Left renal pelvis (tissue), 4 donors: Measurements from ENCODE around the gene CCDC110. TPM values are rescaled to one million over a fixed set of nuclear protein-coding genes. Genes with fewer than 3 reads are reported as not detected.
"Not testable (repeated sequence)": the region's sequence is repeated elsewhere in the genome, so short reads cannot be mapped to it uniquely, and the experiment has no call there.

Experiments used
- DNase-seq, 4 donors: peaks; one replicate each; pipeline ENCODE4 v3.0.0-alpha.2; 2013; ENCODE audit warnings: low read depth in 4 of 4, low spot score in 3 of 4
- polyA plus RNA-seq, 4 donors: library from polyadenylated mRNA; unstranded; fragments of 120-200 nt; gene quantifications; one replicate each; pipeline ENCODE4 v1.2.1, GENCODE V29; 2013; ENCODE audit not compliant: insufficient read length in 4 of 4

Gene CCDC110
- 1 to 10 TPM; 1.5 to 3.3 (median 2.6) TPM for polyA plus RNA-seq

- peak; percentile 61 to 85 (median 82) for DNase-seq
These were observed at the start of gene CCDC110 for GRCh38 chr4:185471235-185472102. Gene CCDC110, minus strand, starts transcription at chr4:185471733. Its CDS starts 50 bp downstream, at chr4:185471683.

GRCh38 chr4:185520119-185520518 lies 48.6 kb upstream of the CCDC110 start:
- DNase-seq: no peak

DNA sequence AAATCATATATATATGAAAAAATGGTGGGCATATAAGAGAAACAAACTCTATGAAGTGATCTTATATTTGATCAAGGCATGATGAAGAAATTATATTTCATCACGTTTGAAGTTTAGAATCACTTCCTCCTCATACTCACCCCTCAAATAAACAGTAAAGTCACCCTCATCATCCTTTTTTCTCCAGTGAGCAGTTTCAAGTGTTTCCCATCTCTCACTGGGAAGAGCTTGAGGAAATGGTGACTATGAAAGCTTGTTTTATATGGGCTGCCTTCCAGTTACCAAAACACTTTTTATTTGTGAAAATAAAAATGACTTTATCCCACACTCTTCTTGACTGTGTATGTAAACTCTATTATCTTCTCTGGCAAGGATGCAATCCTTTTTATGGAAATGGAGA lies 47.0 kb upstream of the CCDC110 start:
- no peak for DNase-seq

DNA sequence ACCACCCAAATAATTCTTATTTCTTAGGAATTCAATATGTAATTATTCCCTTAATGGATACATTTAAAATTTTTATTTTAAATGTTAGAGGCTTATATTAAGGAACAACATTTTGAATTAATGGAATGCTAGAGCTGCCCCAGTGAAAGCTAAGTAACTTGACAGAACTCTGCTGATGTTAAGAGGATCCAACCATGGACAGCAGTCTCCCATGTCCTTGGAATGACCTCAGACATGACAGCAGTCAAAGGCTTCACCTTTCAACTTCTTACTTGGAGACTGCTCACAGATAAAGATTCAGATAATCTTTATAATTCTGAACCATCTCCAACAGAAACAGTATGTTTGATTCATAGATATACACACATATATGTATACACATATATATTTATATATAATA lies 46.5 kb upstream of the CCDC110 start:
- no peak for DNase-seq

DNA sequence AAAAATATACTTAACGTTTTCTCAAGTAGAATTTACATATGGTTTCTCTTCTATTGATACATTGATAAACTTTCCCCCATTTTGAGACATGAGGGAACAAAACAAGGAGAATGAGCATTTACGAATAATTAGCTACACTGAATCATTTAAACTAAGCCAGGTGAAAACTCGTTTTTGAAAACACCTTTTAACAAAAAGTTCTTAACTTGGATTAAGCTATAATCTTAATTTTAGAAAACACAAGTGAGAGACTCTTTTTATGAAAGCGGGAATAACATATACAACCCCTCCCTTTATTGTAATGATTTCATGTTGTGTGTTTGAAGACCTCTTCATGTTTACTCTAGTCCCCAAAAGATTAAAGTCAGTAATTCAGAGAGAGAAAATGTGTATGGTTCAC lies 43.7 kb upstream of the CCDC110 start:
- DNase-seq: no peak

DNA sequence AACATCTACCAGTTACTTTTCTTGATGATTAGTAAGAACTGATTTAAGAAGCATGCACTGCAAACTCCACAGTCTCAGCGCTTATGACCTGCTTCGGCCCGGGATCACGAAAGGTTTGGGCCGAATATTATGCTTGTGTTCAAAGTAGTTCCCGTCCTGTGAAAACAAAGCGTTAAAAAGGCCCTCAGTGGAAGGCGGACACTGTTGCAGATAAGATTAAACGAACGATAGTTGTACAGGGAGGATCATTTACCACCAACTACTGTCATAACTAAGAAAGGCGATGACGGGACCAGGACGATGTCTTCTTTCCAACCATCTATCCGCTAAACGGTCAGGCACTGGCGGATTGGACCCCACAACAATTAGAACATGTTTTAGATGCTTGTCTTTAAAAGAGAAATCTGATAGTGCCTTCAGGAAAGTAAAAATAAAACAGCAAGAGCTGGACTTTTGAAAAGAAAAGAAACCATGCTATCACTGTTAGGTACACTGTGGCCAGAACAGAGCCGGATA lies 42.7 kb upstream of the CCDC110 start:
- DNase-seq: no peak

GRCh38 chr4:185513489-185514181 lies 42.1 kb upstream of the CCDC110 start:
- no peak for DNase-seq

GRCh38 chr4:185512516-185512915 lies 41.0 kb upstream of the CCDC110 start:
- DNase-seq: no peak

DNA sequence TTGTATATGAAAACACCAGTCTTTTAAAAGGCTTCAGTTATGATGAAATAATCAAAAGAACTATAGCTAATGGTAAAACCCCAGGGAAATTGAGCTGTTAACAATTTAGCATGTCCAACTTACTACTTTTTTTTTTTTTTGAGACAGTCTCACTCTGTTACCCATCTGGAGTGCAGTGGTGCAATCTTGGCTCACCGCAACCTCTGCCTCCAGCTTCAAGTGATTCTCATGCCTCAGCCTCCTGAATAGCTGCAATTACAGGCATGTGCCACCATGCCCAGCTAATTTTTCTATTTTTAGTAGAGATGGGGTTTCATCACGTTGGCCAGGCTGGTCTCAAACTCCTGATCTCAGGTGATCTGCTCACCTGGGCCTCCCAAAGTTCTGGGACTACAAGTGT lies 39.7 kb upstream of the CCDC110 start:
- not testable (repeated sequence) for DNase-seq

GRCh38 chr4:185510806-185511205 lies 39.3 kb upstream of the CCDC110 start:
- no peak for DNase-seq

DNA sequence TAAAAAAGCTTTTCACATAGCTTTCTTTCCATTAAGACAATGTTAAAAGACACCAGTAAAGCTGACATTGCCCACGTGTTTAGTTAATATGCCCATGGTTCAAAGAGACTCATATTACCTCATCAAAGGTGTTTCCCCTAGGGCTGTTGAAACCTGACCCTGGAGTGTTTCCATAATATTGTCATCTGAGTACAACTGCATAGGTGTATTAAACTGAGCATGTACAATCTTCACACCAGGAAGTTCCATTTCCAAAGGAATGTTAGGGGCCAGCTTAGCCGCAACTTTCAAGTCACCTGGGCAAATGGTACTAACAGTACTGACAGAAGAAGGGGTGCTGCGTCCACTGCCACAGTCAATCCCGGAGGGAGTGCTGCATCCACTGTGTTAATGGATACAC lies 36.6 kb upstream of the CCDC110 start:
- DNase-seq: peak in 1 of 4 donors; percentile 50

DNA sequence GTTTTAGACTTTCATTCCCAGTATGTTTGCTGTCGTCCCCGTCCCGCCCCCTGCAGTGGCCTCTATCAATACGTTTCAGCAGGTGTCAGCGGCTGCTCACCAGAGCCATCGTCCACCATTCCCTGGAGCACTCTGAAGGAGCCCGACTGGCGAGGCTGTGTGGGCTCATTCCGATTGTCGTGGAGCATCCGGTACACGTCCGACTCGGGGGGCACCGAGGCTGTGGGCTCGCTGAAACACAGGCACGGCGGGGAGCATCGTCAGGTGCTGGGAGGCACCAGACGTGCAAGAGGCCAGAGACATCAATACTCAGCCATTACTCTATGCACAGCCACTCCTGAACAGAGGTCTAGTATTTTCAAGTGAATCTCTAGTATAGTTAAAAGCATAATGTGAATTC lies 34.9 kb upstream of the CCDC110 start:
- DNase-seq: no peak

DNA sequence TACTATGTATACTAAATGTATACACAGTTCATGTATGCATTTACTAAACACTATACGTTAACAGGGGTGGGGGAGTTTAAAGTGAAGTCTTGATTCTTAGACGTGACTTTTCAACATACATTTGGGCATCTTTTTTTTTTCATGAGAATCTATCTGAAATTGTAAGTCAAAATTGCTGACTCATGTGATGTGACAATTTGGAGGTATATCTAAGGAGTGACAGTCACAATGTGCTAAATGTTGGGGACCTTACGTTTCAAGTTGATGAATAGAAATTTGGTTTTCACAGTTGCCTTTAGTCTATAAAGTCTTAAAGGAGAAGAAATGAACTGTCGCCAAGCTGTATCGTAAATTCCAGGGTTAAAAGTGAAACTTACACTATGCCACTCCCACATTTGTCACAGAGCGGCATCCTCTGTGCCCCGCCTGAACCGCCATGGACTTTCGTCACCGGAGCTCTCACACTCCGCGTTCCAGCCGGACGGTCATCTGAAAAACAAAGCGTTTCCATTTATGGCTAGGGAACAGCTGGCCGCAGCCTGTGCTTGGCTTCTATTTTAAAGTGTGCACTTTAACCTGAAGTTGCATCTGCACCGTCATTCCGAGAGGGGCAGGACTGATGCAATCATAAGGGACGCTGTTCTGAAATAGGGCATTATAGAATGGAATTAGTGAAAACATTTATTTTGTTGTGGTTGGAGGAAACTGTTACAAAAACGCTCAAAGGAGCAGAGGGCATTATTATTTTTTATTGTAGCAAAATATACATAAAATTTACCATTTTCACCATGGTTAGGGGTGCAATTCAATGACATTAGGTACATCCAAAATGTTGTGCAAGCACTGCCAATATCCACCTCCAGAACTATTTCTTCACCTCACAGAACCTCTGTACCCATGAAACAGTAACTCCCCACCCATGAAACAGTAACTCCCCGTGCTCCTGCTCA lies 32.8 kb upstream of the CCDC110 start:
- peak; percentile 68 to 84 (median 82) for DNase-seq

- DNase-seq: no peak
These were observed 30.9 kb upstream of the CCDC110 start for GRCh38 chr4:185502386-185502785.

GRCh38 chr4:185500576-185500975 lies 29.0 kb upstream of the CCDC110 start:
- no peak for DNase-seq

DNA sequence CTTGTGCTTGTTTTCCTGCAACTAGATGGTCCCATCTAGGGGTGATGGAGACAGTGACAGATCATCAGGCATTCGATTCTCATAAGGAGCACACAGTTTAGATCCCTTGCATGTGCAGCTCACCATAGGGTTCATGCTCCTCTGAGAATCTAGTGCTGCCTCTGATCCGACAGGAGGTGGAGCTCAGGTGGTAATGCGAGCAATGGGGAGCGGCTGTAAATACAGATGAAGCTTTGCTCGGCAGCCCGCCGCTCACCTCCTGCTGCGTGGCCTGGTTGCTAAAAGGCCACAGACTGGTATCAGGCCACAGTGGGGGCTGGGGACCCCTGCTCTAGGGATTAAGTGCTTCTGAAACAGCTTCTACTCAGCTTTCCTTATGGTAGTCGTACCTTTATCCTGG lies 28.5 kb upstream of the CCDC110 start:
- DNase-seq: no peak

- no peak for DNase-seq
These were observed 17.1 kb upstream of the CCDC110 start for GRCh38 chr4:185488650-185489049.

DNA sequence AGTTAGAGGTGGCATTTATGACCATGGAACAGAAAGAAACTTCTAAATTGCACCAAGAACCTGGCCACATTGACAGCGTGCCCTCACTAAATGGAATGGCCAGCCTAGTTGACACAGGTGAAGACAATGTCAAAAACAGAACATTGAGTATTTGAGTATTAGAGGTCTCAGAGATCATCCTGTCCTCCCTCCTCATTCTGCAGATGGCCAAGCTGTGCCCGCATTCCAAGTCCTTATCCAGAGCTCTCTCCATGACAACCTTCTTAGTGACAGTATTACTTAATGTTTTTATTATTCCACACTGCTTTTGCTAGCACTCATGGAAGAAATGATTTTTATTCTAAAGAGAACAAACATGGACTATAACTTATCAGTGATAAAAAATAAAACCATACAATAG lies 9.9 kb upstream of the CCDC110 start:
- no peak for DNase-seq

DNA sequence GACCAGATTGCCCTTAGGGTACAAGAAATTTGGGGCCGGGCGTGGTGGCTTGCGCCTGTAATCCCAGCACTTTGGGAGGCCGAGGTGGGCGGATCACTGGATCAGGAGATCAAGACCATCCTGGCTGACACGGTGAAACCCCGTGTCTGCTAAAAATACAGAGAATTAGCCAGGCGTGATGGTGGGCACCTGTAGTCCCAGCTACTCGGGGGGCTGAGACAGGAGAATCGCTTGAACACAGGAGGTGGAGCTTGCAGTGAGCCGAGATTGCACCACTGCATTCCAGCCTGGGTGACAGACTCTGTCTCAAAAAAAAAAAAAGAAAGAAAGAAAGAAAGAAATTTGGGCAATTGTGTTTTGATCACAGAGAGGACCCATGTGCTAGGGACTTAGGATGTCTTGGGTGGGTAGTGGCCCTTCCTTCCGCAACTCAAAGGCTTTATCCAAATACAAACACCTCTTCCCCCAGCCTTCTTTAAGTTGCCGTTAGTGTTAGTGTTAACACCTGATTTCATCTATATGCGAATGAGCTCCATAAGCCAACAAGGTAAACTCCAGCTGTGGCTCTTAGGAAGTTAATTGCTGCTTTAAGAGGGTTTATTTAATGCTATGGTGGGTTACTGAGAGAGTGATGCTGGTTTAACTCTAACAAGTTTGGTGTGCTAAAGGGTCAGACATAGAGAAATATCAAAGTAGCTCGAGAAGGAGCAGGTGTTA lies 8.6 kb upstream of the CCDC110 start:
- no peak for DNase-seq

GRCh38 chr4:185479507-185479971 lies 8.0 kb upstream of the CCDC110 start:
- no peak for DNase-seq
